ENCODE measurements around the gene SLC22A23.

GRCh38 chr6:3359973-3360726 is 96.7 kb downstream of the SLC22A23 start:
- TF ChIP-seq ZNF140 (tag by site-specific recombination; IDR thresholded peaks at IDR 0.05) (no peak), ZNF114 (tag by site-specific recombination; IDR thresholded peaks at IDR 0.05) (no peak)
